OCI-LY1 (cell line): ENCODE results near the gene CEP85L.

Source experiments
- H2AFZ ChIP-seq: fragments of 200-600 bp; sonication (generic), shearing (Covaris generic); 2 replicates; pipeline ENCODE4 v1.6.0; 2014; ENCODE audit warnings: antibody characterized with exemption, mild to moderate bottlenecking, low read length
- H3F3A ChIP-seq: fragments of 200-600 bp; sonication (generic), shearing (Covaris generic); 2 replicates; pipeline ENCODE4 v1.6.0; 2014; ENCODE audit warnings: mild to moderate bottlenecking, antibody characterized with exemption, low read length, moderate library complexity; ENCODE audit not compliant: insufficient read depth
- H3K27ac ChIP-seq: fragments of 200-600 bp; sonication (generic); 2 replicates; pipeline ENCODE4 v1.5.1; 2014; ENCODE audit warnings: low read length, mixed run types, mild to moderate bottlenecking, low read depth; ENCODE audit not compliant: poor library complexity, severe bottlenecking
- H3K27me3 ChIP-seq: fragments of 200-600 bp; sonication (generic); 2 replicates; pipeline ENCODE4 v1.6.0; 2014; ENCODE audit warnings: antibody characterized with exemption, mild to moderate bottlenecking, low read length, moderate library complexity; ENCODE audit not compliant: insufficient read depth
- H3K36me3 ChIP-seq: fragments of 200-600 bp; sonication (generic); 2 replicates; pipeline ENCODE4 v1.6.1; 2014; ENCODE audit warnings: mild to moderate bottlenecking, antibody characterized with exemption, low read length, moderate library complexity, mixed read lengths; ENCODE audit not compliant: insufficient read depth
- H3K4me1 ChIP-seq: fragments of 200-600 bp; sonication (generic); 2 replicates; pipeline ENCODE4 v1.5.1; 2014; ENCODE audit warnings: mild to moderate bottlenecking, low read length, moderate library complexity; ENCODE audit not compliant: insufficient read depth, severe bottlenecking
- H3K4me2 ChIP-seq: fragments of 200-600 bp; sonication (generic), shearing (Covaris generic); 2 replicates; pipeline ENCODE4 v1.6.1; 2014; ENCODE audit warnings: low read length
- H3K4me3 ChIP-seq: fragments of 200-600 bp; sonication (generic); 2 replicates; pipeline ENCODE4 v1.5.1; 2014; ENCODE audit warnings: low read length, low read depth, mild to moderate bottlenecking, mixed read lengths; ENCODE audit not compliant: poor library complexity, severe bottlenecking
- H3K79me2 ChIP-seq: fragments of 200-600 bp; shearing (Covaris generic); 2 replicates; pipeline ENCODE4 v1.6.1; 2016; ENCODE audit warnings: mixed run types, low read length, mixed read lengths; ENCODE audit not compliant: insufficient read depth
- H3K9ac ChIP-seq: fragments of 200-600 bp; sonication (generic), shearing (Covaris generic); 2 replicates; pipeline ENCODE4 v1.6.1; 2014; ENCODE audit warnings: mild to moderate bottlenecking, low read length, mixed read lengths
- H3K9me2 ChIP-seq: fragments of 200-600 bp; sonication (generic), shearing (Covaris generic); 2 replicates; pipeline ENCODE4 v1.6.1; 2014; ENCODE audit warnings: low read depth, mild to moderate bottlenecking, low read length, mixed read lengths
- H3K9me3 ChIP-seq: fragments of 200-600 bp; shearing (Covaris generic); 2 replicates; pipeline ENCODE4 v1.6.1; 2014; ENCODE audit warnings: low read length, mixed read lengths
- H4K20me1 ChIP-seq: fragments of 200-600 bp; sonication (generic), shearing (Covaris generic); 2 replicates; pipeline ENCODE4 v1.6.0; 2016; ENCODE audit warnings: mild to moderate bottlenecking, low read length; ENCODE audit not compliant: insufficient read depth
- CTCF ChIP-seq: fragments of 200-600 bp; sonication (generic), shearing (Covaris generic); IDR thresholded peaks from 2 replicates; pipeline ENCODE4 v1.5.1; 2017; ENCODE audit warnings: mild to moderate bottlenecking, antibody characterized with exemption, low read length, moderate library complexity, mixed read lengths
- EZH2 ChIP-seq: fragments of 200-600 bp; sonication (generic), shearing (Covaris generic); IDR thresholded peaks from 2 replicates; pipeline ENCODE4 v1.8.0; 2017; ENCODE audit warnings: borderline replicate concordance, mixed run types, mild to moderate bottlenecking, antibody characterized with exemption, low read length, moderate library complexity, mixed read lengths

The CEP85L gene

GRCh38 chr6:118646977-118647376, 4.4 kb downstream of the CEP85L start:
- no peaks in the 10 kb centered on the region for H4K20me1 ChIP-seq
- H3K4me2 ChIP-seq = no peak overlapping the region
- H3K27me3 ChIP-seq = no peaks in the 10 kb centered on the region
- no peaks in the 10 kb centered on the region for H3K9me2 ChIP-seq
- no peaks in the 10 kb centered on the region for H3K79me2 ChIP-seq
- H3F3A ChIP-seq = no peaks in the 10 kb centered on the region
- no peaks in the 10 kb centered on the region for H3K36me3 ChIP-seq
- H3K4me1 ChIP-seq = peaks cover 14% of the 10 kb centered on the region
- H3K4me3 ChIP-seq = no peak overlapping the region
- H2AFZ ChIP-seq = no peak overlapping the region
- TF ChIP-seq EZH2 = no peak
- H3K27ac ChIP-seq = no peak overlapping the region
- no peak overlapping the region for H3K9ac ChIP-seq
- no peaks in the 10 kb centered on the region for H3K9me3 ChIP-seq

DNA sequence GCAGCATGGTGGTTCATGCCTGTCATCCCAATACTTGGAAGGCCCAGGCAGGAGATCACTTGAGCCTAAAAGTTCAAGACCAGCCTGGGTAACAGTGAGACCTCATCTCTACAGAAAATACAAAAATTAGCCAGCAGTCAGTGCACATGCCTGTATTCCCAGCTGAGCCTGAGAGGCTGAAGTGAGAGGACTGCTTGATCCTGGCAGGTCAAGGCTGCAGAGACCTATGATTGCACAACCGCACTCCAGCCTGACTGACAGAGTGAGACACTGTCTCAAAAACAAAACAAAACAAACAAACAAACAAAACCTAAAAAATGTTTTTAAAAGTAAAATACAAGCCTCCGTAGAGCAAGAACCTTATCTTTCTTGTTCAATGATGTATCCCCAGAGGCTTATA, 6.0 kb downstream of the CEP85L start:
- Histone ChIP-seq H3K27me3 (no peaks in the 10 kb centered on the region), H3K36me3 (no peaks in the 10 kb centered on the region), H3F3A (no peaks in the 10 kb centered on the region), H3K4me3 (no peak overlapping the region), H3K27ac (no peak overlapping the region), H3K4me1 (peaks cover 21% of the 10 kb centered on the region), H3K4me2 (no peak overlapping the region), H2AFZ (no peak overlapping the region), H4K20me1 (no peaks in the 10 kb centered on the region), H3K9ac (no peak overlapping the region), H3K9me3 (no peaks in the 10 kb centered on the region), H3K79me2 (no peaks in the 10 kb centered on the region), H3K9me2 (no peaks in the 10 kb centered on the region)
- TF ChIP-seq EZH2 = no peak
- no peak for TF ChIP-seq CTCF

DNA sequence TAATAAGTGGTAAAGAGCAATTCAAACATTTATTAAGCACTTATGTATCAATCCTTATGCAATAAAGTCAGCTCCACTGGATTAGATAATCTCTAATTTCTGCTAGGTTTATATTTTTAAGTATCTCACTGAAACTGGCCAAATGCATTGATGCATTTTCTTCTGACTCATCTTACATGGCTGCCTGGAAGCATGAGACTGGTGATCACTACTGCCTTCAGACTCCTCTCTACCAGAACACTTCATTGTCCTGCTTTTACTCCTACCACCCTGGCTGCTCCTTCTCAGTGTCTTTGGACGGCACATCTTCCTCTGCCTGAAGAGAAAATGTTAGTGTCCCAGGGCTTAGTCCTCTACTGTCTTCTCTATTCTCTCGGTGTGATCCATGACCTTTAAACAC, 7.4 kb downstream of the CEP85L start:
- H3K27ac ChIP-seq = no peak overlapping the region
- no peaks in the 10 kb centered on the region for H4K20me1 ChIP-seq
- H2AFZ ChIP-seq = no peak overlapping the region
- no peak overlapping the region for H3K4me2 ChIP-seq
- H3K4me3 ChIP-seq = no peak overlapping the region
- H3K4me1 ChIP-seq = peaks cover 23% of the 10 kb centered on the region
- TF ChIP-seq EZH2 (no peak), CTCF (no peak)
- no peaks in the 10 kb centered on the region for H3K79me2 ChIP-seq
- no peaks in the 10 kb centered on the region for H3K36me3 ChIP-seq
- H3F3A ChIP-seq = no peaks in the 10 kb centered on the region
- no peaks in the 10 kb centered on the region for H3K9me3 ChIP-seq
- H3K9ac ChIP-seq = no peak overlapping the region
- no peaks in the 10 kb centered on the region for H3K9me2 ChIP-seq
- H3K27me3 ChIP-seq = no peaks in the 10 kb centered on the region

- no peaks in the 10 kb centered on the region for H3K9me3 ChIP-seq
- H3K79me2 ChIP-seq = no peaks in the 10 kb centered on the region
- H4K20me1 ChIP-seq = no peaks in the 10 kb centered on the region
- no peaks in the 10 kb centered on the region for H3K27me3 ChIP-seq
- H3K9me2 ChIP-seq = no peaks in the 10 kb centered on the region
- H3K4me1 ChIP-seq = peaks cover 23% of the 10 kb centered on the region
- no peak overlapping the region for H3K27ac ChIP-seq
- no peak overlapping the region for H3K4me2 ChIP-seq
- no peak overlapping the region for H3K9ac ChIP-seq
- no peaks in the 10 kb centered on the region for H3F3A ChIP-seq
- no peak overlapping the region for H3K4me3 ChIP-seq
- no peak overlapping the region for H2AFZ ChIP-seq
- TF ChIP-seq EZH2 = no peak
- no peak for TF ChIP-seq CTCF
- no peaks in the 10 kb centered on the region for H3K36me3 ChIP-seq
These were observed 10.3 kb downstream of the CEP85L start for GRCh38 chr6:118641042-118641441.
